Measurements from ENCODE around the gene TRIM46. TPM values are rescaled to one million over a fixed set of nuclear protein-coding genes. Genes with fewer than 3 reads are reported as not detected.

TRIM46 gene
- total RNA-seq, 1 experiment from 2014 or later, result 0.21 TPM

DNA sequence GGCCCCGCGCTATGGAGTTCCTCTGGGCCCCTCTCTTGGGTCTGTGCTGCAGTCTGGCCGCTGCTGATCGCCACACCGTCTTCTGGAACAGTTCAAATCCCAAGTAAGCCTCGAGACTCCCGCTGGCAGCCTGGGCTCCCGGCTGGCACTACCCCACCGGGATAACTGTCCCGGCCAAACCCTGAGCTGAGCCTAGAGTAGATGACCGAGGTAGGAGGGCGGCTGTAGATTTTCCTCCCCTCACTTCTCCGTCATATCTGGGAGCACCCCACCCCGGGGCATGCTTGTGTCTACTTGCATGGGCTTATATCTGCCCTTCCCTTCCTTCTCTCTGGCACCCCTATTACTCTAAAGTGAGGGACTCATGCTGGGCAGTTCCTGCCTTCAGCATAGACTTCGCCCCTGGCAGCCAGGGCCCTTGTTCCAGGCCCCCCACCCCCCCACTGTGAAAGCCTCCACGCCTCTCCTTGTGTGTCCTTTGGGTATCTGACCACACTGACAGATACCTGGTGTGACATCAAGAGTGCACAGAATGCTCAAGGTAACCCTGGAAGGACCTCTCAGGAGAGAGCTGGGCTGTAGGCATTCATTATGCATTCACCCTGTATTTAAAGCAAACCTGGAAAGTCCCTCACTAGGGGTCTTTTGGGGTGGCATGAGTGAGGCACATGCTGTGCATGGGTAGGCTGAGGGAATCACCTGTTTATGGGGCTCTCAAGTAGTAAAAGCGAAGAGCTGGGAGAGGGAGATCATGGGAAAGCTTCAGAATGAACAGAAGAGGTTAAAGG is 45.5 kb upstream of the TRIM46 start:
- H3K36me3 Mint-ChIP-seq (ENCODE audit: insufficient read depth, unreplicated experiment), result peaks cover 58% of the 10 kb centered on the region
- H3K4me1 Mint-ChIP-seq (ENCODE audit: insufficient read depth, unreplicated experiment), result peaks cover 63% of the 10 kb centered on the region
- DNase-seq (ENCODE audit: unreplicated experiment), result peak; percentile 53
- peak overlapping the region; percentile 90 for H3K27ac Mint-ChIP-seq (ENCODE audit: low read depth, unreplicated experiment)
- TF ChIP-seq, protein P1, sequence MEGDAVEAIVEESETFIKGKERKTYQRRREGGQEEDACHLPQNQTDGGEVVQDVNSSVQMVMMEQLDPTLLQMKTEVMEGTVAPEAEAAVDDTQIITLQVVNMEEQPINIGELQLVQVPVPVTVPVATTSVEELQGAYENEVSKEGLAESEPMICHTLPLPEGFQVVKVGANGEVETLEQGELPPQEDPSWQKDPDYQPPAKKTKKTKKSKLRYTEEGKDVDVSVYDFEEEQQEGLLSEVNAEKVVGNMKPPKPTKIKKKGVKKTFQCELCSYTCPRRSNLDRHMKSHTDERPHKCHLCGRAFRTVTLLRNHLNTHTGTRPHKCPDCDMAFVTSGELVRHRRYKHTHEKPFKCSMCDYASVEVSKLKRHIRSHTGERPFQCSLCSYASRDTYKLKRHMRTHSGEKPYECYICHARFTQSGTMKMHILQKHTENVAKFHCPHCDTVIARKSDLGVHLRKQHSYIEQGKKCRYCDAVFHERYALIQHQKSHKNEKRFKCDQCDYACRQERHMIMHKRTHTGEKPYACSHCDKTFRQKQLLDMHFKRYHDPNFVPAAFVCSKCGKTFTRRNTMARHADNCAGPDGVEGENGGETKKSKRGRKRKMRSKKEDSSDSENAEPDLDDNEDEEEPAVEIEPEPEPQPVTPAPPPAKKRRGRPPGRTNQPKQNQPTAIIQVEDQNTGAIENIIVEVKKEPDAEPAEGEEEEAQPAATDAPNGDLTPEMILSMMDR (IDR thresholded peaks at IDR 0.05; ENCODE audit: unreplicated experiment), result no peak
- POLR2A ChIA-PET, result interaction anchor here (0.7 to 11.9 kb wide), 30 partner anchors 9 to 720 kb away, joined by 3 to 238 read pairs (median 5); partner anchors contain the start of genes ADAM15, CKS1B, DPM3 and FLAD1
- H3K4me3 Mint-ChIP-seq (ENCODE audit: unreplicated experiment), result peak overlapping the region; percentile 100
- intact Hi-C loops (cut with micrococcal nuclease), result loop anchor here (1.0 kb wide), 1 partner anchor 39 kb away; no protein-coding TSS in a partner anchor
- CTCF ChIA-PET, result interaction anchor here (0.6 to 14.0 kb wide), 15 partner anchors 9 to 535 kb away, joined by 3 to 161 read pairs (median 3); partner anchors contain the start of genes DPM3, FLAD1 and KRTCAP2
- BruUV-seq (replicated peaks), result TSS peak; percentile 68
- H3K27me3 Mint-ChIP-seq (ENCODE audit: insufficient read depth, unreplicated experiment), result no peaks in the 10 kb centered on the region
- H3K9me3 Mint-ChIP-seq (ENCODE audit: unreplicated experiment), result no peaks in the 10 kb centered on the region

GRCh38 chr1:155128755-155129473 is 44.7 kb upstream of the TRIM46 start:
- ChIA-PET CTCF (interaction anchor here (0.6 to 14.0 kb wide), 15 partner anchors 8 to 1584 kb away, joined by 3 to 161 read pairs (median 3); partner anchors contain the start of genes FLAD1 and KRTCAP2), POLR2A (interaction anchor here (0.6 to 11.9 kb wide), 38 partner anchors 8 to 1151 kb away, joined by 3 to 238 read pairs (median 4); partner anchors contain the start of genes ADAM15, CKS1B, CLK2 and DPM3)
- Mint-ChIP-seq H3K36me3 (ENCODE audit: insufficient read depth, unreplicated experiment) (peaks cover 65% of the 10 kb centered on the region), H3K4me1 (ENCODE audit: insufficient read depth, unreplicated experiment) (peaks cover 68% of the 10 kb centered on the region), H3K4me3 (ENCODE audit: unreplicated experiment) (peak overlapping the region; percentile 100), H3K27me3 (ENCODE audit: insufficient read depth, unreplicated experiment) (no peaks in the 10 kb centered on the region), H3K27ac (ENCODE audit: low read depth, unreplicated experiment) (peak overlapping the region; percentile 90), H3K9me3 (ENCODE audit: unreplicated experiment) (no peaks in the 10 kb centered on the region)
- TSS peak; percentile 14 for BruUV-seq (replicated peaks)
- intact Hi-C loops (cut with micrococcal nuclease), result no loop called here
- DNase-seq (ENCODE audit: unreplicated experiment), result peak; percentile 75
- TF ChIP-seq, protein P1 (IDR thresholded peaks at IDR 0.05; ENCODE audit: unreplicated experiment), result no peak

- no TSS peak for BruUV-seq (replicated peaks)
- Mint-ChIP-seq H3K4me3 (ENCODE audit: unreplicated experiment) (peak overlapping the region; percentile 100), H3K9me3 (ENCODE audit: unreplicated experiment) (no peaks in the 10 kb centered on the region), H3K4me1 (ENCODE audit: insufficient read depth, unreplicated experiment) (peaks cover 67% of the 10 kb centered on the region), H3K27me3 (ENCODE audit: insufficient read depth, unreplicated experiment) (no peaks in the 10 kb centered on the region), H3K27ac (ENCODE audit: low read depth, unreplicated experiment) (peak overlapping the region; percentile 90), H3K36me3 (ENCODE audit: insufficient read depth, unreplicated experiment) (peaks cover 81% of the 10 kb centered on the region)
- TF ChIP-seq, protein P1 (IDR thresholded peaks at IDR 0.05; ENCODE audit: unreplicated experiment), result no peak
- ChIA-PET POLR2A (interaction anchor here (0.7 to 11.9 kb wide), 23 partner anchors 6 to 1163 kb away, joined by 3 to 238 read pairs (median 8); partner anchors contain the start of genes ADAM15, CKS1B, CREB3L4 and DPM3), CTCF (interaction anchor here (0.6 to 14.0 kb wide), 16 partner anchors 8 to 424 kb away, joined by 3 to 161 read pairs (median 7); partner anchors contain the start of gene KRTCAP2)
- intact Hi-C loops (cut with micrococcal nuclease), result no loop called here
- DNase-seq (ENCODE audit: unreplicated experiment), result no peak
Observed at GRCh38 chr1:155130272-155131006, 43.2 kb upstream of the TRIM46 start.
